Epithelial cell of prostate (primary cell): ENCODE results near the gene ACTL6A.
"Not testable (repeated sequence)": the region's sequence is repeated elsewhere in the genome, so short reads cannot be mapped to it uniquely, and the experiment has no call there.

Source experiments
- DNase-seq: peaks from one replicate; pipeline ENCODE4 v3.0.0-alpha.2; 2011; ENCODE audit warnings: low read depth, low spot score
- H3K27ac ChIP-seq: fragments of 450-650 bp; 2 replicates; pipeline ENCODE4 v1.5.1; 2017; ENCODE audit warnings: mild to moderate bottlenecking

The ACTL6A gene

GRCh38 chr3:179562591-179563270 is at the start of gene ACTL6A:
TSS of gene ACTL6A (plus strand) at chr3:179562926. CDS start at chr3:179563093, 167 bp downstream.
- peak; percentile 95 for DNase-seq
- peak within 1 kb of the TSS; percentile 68 for H3K27ac ChIP-seq

GRCh38 chr3:179513862-179514261 is 48.9 kb upstream of the ACTL6A start:
- H3K27ac ChIP-seq: no peak overlapping the region
- DNase-seq: no peak

- not testable (repeated sequence) for DNase-seq, H3K27ac ChIP-seq
Observed at GRCh38 chr3:179516461-179517251, 46.1 kb upstream of the ACTL6A start.

- no peak for DNase-seq
- no peak overlapping the region for H3K27ac ChIP-seq
Observed at GRCh38 chr3:179526482-179526881, 36.2 kb upstream of the ACTL6A start.

- no peak overlapping the region for H3K27ac ChIP-seq
- no peak for DNase-seq
Observed at GRCh38 chr3:179526989-179527391, 35.7 kb upstream of the ACTL6A start.

- no peak overlapping the region for H3K27ac ChIP-seq
- DNase-seq: peak; percentile 49
Observed at GRCh38 chr3:179528772-179529171, 34.0 kb upstream of the ACTL6A start.

DNA sequence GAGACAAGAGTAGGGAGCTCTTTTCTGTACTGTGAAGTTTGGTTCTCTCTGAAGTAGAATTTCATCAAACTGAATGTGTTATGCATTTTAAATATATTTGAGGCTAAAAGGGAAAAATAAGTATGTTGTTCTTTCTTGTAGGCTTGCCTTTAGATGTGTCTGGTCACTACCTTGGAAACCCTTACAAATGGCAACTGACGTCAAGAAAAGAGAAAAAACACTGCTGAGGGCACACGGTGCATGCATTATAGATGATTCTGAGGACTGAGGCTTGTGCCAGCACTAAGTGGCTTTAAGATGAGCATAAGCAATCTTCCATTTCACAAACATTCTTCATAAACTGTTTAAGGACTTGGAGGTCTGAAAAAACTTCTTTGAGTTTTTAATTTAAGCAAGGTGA is 31.1 kb upstream of the ACTL6A start:
- H3K27ac ChIP-seq: no peak overlapping the region
- DNase-seq: no peak

GRCh38 chr3:179533274-179533673 is 29.5 kb upstream of the ACTL6A start:
- H3K27ac ChIP-seq: no peak overlapping the region
- DNase-seq: no peak

DNA sequence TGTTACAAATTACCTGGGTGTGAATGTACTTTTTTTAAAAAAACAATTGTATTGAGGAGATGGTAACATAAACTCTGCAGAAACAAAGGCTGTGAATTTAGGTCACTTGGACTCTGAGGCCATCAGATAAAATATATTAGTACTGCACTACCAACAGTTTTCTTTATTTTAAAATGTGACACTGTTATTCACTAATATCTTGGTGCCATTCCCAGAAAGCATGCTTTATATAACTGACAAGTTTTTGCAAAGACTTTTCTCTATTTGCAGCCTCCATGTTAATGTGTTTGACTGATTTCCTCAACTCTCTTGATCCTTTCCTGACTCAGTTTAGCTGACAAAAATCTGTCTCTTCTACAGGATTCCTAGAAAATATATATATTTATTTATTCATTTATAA is 26.5 kb upstream of the ACTL6A start:
- no peak for DNase-seq
- no peak overlapping the region for H3K27ac ChIP-seq

- no peak for DNase-seq
- no peak overlapping the region for H3K27ac ChIP-seq
Observed at GRCh38 chr3:179541094-179541493, 21.6 kb upstream of the ACTL6A start.

DNA sequence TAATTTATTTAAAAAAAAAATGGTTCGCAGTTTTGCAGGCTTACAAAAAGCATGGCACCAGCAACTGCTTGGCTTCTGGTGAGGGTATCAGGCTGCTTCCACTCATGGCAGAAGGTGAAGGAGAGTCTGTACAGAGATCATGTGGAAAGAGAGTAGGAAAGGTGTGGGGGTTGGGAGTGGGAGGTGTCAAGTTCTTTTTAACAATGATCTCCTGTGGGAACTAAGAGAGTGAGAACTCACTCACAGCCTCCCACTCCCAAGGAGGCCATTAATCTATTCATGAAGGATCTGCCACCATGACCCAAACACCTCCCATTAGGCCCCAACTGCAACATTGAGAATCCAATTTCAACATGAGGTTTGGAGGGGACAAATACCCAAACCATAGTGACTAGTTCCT is 21.1 kb upstream of the ACTL6A start:
- DNase-seq: no peak
- no peak overlapping the region for H3K27ac ChIP-seq

- H3K27ac ChIP-seq: no peak overlapping the region
- DNase-seq: no peak
Observed at GRCh38 chr3:179542375-179542774, 20.4 kb upstream of the ACTL6A start.

GRCh38 chr3:179544981-179545645 is 17.6 kb upstream of the ACTL6A start:
- DNase-seq: peak; percentile 77
- peak overlapping the region; percentile 93 for H3K27ac ChIP-seq

GRCh38 chr3:179546814-179547241 is 15.9 kb upstream of the ACTL6A start:
- DNase-seq: no peak
- H3K27ac ChIP-seq: peak overlapping the region; percentile 93

DNA sequence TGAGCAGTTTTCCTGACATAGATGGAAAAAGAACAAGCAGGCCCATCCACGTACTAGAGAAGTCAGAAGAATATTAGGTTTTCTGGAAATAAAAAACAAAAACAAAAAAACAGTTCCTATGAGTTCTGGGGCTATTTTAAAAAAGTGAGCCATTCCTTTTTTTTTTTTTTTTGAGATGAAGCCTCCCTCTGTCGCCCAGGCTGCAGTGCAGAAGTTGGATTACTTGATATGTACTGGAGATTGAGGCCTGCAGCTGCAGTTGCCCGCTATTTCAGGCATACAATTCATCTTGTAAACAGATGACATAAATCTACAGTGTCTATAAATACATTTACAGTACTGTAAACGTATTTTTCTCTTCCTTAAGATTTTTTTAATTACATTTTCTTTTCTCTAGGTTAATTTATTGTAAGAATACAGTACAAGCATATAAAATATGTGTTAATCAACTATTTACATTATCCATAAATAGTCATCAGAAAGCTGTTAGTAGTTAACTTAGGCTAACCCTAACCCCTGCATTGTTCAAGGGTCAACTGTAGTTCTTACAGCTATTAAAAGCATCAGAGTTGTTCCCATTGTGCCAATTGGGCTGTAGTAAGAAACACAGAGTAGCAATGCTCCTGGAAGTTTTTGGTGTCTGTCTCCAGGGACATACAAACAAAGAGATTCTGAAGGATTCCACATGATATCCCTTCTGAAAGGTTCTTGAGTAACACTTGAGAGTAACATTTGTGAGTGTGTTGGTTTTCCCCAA is 11.2 kb upstream of the ACTL6A start:
- DNase-seq: no peak

GRCh38 chr3:179558742-179559364 is 3.9 kb upstream of the ACTL6A start:
- no peak for DNase-seq
- H3K27ac ChIP-seq: no peak overlapping the region

More for the DNA sequence above, 11.2 kb upstream of the ACTL6A start:
- no peak overlapping the region for H3K27ac ChIP-seq

DNA sequence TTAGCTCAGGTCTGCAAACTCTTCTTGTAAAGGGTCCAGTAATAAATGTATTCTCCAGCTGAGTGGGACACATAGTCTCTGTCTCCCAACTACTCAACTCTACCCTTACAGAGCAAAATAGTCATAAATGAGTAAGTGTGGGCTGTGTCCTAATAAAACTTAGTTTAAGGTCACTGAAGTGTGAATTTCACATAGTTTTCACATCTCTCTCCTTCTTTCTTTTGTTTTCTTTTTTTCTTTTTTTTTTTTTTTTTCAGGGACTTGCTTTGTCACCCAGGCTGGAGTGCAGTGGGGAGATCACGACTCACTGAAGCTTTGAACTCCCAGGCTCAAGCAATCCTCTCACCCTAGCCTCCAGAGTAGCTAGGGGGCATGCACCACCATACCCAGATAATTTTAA is 1.9 kb upstream of the ACTL6A start:
- no peak overlapping the region for H3K27ac ChIP-seq
- no peak for DNase-seq

DNA sequence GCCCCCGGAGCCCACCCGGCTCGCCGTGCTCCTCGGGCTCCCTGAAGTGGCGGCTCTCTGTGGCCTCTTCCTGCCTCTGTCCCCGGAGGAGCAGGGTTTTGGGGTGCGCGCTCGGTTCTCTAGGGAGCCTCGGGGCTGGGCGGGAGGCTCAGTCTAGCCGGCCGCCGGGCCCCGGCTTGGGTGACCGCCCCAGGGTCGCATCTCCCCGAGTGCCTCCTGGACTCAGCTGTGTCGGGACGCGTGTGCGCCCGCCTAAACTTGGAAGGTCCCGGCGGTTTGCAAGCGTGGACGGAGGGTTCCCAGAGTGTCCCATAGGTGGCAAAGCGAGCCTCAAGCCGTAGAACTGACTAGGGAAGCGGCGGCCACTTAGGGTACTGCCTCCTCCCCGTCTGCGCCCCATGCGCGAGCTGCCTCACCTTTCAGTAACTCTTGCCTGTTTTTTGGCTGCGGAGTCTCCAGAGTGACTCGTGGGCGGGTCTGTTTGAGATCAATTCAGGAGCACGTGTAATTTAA is 601 bp downstream of the ACTL6A start:
- no peak for DNase-seq
- peak overlapping the region; percentile 68 for H3K27ac ChIP-seq

DNA sequence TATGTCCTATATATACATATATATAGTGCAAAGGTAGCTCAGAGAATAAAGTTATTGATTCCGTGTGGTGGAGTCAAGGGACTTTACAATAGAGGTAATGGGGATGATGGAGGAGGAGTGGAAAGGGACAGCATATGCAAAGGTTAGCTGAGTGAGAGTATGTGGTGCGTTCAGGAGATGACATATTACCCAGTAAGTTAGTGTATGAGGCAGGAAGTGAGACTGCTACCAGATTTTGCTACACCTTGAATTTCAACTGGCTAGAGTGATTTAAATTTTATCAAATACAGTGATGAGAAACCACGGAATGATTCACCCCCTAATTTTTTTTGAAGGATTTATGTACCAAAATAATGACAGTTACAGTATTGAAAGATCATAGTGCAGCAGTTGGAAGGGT is 2.8 kb downstream of the ACTL6A start:
- H3K27ac ChIP-seq: no peak overlapping the region
- no peak for DNase-seq

DNA sequence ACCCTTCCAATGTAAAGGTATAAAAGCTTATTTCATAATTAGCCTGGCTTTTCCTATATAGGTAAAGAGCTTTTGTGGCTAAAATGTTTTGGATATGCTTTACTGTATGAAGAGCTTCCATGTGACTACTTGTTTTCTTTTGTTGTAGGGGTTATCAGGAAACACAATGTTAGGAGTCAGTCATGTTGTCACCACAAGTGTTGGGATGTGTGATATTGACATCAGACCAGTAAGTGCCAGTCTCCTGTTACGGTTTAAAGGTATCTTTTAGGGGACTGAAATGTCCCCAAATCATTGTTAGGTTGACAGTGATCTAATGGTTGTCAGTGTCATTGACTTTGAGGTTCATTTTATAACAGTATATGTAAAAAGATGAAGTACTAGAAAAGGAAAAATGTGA is 18.3 kb downstream of the ACTL6A start:
- H3K27ac ChIP-seq: no peak overlapping the region
- no peak for DNase-seq
